Endothelial cell of umbilical vein (primary cell): ENCODE measurements around the gene ZNF148.

ENCODE experiments used
- EZH2 ChIP-seq: IDR thresholded peaks from 2 replicates; pipeline ENCODE4 v1.6.1; 2012; ENCODE audit warnings: borderline replicate concordance, low read depth, mild to moderate bottlenecking, moderate library complexity, low read length, inconsistent platforms; ENCODE audit not compliant: severe bottlenecking
- JUN ChIP-seq: IDR thresholded peaks from 2 replicates; pipeline ENCODE4 v1.6.1; 2011; ENCODE audit warnings: borderline replicate concordance, low read depth; ENCODE audit not compliant: insufficient read length, insufficient read depth
- MYC ChIP-seq: IDR thresholded peaks from one replicate; pipeline ENCODE4 v1.6.1; 2011; ENCODE audit warnings: mild to moderate bottlenecking, low read depth, low read length
- POLR2A ChIP-seq: IDR thresholded peaks from 2 replicates; pipeline ENCODE4 v1.6.1; 2012; ENCODE audit warnings: low read depth, mild to moderate bottlenecking, control low read depth, low read length
- POLR2AphosphoS5 ChIP-seq: IDR thresholded peaks from 2 replicates; pipeline ENCODE4 v1.6.1; 2012; ENCODE audit warnings: low read depth, mild to moderate bottlenecking, control low read depth, low read length, moderate library complexity; ENCODE audit not compliant: insufficient read depth
- TF ChIP-seq, protein P1 (sequence below), 2 donors: IDR thresholded peaks; 1 replicate in 1 of 2; 2 replicates in 1 of 2; pipeline ENCODE4 v1.5.1; 2011; ENCODE audit warnings: low read length in 2 of 2, mild to moderate bottlenecking in 2 of 2, moderate library complexity in 2 of 2, control low read depth in 1 of 2, inconsistent platforms in 1 of 2, low read depth in 1 of 2; ENCODE audit not compliant: insufficient read depth in 1 of 2; ENCODE audit errors: extremely low read depth in 1 of 2

DNA sequence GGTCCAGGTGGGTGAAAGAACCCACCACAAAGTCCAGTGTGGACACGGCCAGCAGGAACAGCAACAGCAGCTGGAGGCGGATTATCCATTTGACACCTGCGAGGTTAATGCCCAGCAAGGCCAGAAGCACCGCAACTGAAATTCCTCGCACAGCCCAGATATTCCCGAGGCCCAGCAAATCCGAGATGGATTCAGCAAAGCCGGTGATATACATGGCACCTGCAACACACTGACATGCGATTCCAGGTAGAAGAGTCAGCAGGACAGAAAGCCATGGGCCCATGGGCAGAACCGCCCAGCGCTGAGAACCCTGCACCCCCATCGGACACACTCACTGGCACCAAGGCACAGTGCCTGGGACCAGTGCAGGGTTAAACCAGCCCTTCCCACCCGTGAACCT, 197.4 kb downstream of the ZNF148 start:
- TF ChIP-seq, protein P1, sequence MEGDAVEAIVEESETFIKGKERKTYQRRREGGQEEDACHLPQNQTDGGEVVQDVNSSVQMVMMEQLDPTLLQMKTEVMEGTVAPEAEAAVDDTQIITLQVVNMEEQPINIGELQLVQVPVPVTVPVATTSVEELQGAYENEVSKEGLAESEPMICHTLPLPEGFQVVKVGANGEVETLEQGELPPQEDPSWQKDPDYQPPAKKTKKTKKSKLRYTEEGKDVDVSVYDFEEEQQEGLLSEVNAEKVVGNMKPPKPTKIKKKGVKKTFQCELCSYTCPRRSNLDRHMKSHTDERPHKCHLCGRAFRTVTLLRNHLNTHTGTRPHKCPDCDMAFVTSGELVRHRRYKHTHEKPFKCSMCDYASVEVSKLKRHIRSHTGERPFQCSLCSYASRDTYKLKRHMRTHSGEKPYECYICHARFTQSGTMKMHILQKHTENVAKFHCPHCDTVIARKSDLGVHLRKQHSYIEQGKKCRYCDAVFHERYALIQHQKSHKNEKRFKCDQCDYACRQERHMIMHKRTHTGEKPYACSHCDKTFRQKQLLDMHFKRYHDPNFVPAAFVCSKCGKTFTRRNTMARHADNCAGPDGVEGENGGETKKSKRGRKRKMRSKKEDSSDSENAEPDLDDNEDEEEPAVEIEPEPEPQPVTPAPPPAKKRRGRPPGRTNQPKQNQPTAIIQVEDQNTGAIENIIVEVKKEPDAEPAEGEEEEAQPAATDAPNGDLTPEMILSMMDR (IDR thresholded peaks at IDR 0.05; ENCODE audit: extremely low read depth in 1 of 2, insufficient read depth in 1 of 2, low read depth in 1 of 2, low read length in 2 of 2): no peak
- TF ChIP-seq POLR2A: no peak
- no peak for TF ChIP-seq MYC
- no peak for TF ChIP-seq POLR2AphosphoS5
- no peak for TF ChIP-seq JUN
- no peak for TF ChIP-seq EZH2
